Activated naive CD4-positive, alpha-beta T cell treated with anti-CD3 and anti-CD28 coated beads, Interleukin-2, amount 10 ng/mL, durations not matched to agents 5 hours and 36 hours (primary cell): ENCODE data around the gene OR4F15. TPM values are rescaled to one million over a fixed set of nuclear protein-coding genes. Genes with fewer than 3 reads are reported as not detected.

Experiments used
- total RNA-seq, 2 experiments: library from RNA; stranded (reverse); gene quantifications; one replicate each; pipeline ENCODE4 v1.2.3, GENCODE V29; 2021

Gene OR4F15, protein sequence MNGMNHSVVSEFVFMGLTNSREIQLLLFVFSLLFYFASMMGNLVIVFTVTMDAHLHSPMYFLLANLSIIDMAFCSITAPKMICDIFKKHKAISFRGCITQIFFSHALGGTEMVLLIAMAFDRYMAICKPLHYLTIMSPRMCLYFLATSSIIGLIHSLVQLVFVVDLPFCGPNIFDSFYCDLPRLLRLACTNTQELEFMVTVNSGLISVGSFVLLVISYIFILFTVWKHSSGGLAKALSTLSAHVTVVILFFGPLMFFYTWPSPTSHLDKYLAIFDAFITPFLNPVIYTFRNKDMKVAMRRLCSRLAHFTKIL
- not detected for total RNA-seq

DNA sequence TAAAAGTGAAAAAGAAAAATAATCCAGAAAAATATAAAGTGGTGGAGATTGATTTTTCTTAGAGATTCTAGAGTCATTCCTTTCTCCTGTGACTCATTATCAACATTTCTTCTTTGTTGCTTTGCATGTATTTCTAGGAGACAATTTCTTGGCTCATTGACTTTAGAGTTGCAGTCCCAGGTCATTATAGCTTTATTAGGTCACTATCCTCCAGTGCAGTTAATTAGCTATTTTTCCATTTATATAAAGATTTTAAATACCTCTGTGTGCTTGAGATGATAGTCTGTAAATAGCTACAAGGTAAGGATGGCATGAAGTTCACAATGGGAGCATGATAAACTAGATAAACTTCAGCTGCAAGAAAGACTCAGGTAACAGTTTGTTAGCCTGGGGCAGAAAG lies at the start of gene OR4F15:
TSS of gene OR4F15 (plus strand) at position 301 of the 400 bp plus-strand sequence. CDS start 5,985 bp downstream, outside the sequence.

GRCh38 chr15:101803209-101803608 lies 8.8 kb upstream of the OR4F15 start, which contains the start of gene OR4F6:
OR4F6 (plus strand) TSS chr15:101803509; CDS start chr15:101805720, 2,211 bp downstream.

Other genes starting within 250 kb of the OR4F15 start
- gene TM2D3, start 159.8 kb upstream of the OR4F15 start, total RNA-seq: 10 to 100 TPM; 37.7 to 39.5 TPM
- gene TARS3, start 87.7 kb upstream of the OR4F15 start, total RNA-seq: 10 to 100 TPM; 13.5 to 14.9 TPM
- gene OR4F6, start 8.7 kb upstream of the OR4F15 start, total RNA-seq: not detected